Retinal pigment epithelial cell (primary cell): Measurements from ENCODE around the gene ANKS1A.

Experiments used
- DNase-seq: peaks from one replicate; pipeline ENCODE4 v3.0.0-alpha.2; 2010; ENCODE audit warnings: low read depth
- H3K4me3 ChIP-seq: 2 replicates; pipeline ENCODE4 v1.5.1; 2011; ENCODE audit warnings: mild to moderate bottlenecking, low read length, control low read depth, moderate library complexity
- CTCF ChIP-seq: conservative IDR thresholded peaks from 2 replicates; pipeline ENCODE4 v1.5.1; 2011; ENCODE audit warnings: low read depth, low read length, control low read depth, inconsistent platforms

The ANKS1A gene

GRCh38 chr6:35051396-35051795 lies 162.3 kb downstream of the ANKS1A start:
- no peak for TF ChIP-seq CTCF
- DNase-seq, result no peak
- H3K4me3 ChIP-seq, result no peak overlapping the region

- no peak overlapping the region for H3K4me3 ChIP-seq
- DNase-seq, result no peak
- TF ChIP-seq CTCF, result no peak
Measured at GRCh38 chr6:35051997-35052583, 163.0 kb downstream of the ANKS1A start.

- no peak overlapping the region for H3K4me3 ChIP-seq
- TF ChIP-seq CTCF, result no peak
- DNase-seq, result no peak
Measured at GRCh38 chr6:35052694-35053565, 163.9 kb downstream of the ANKS1A start.

GRCh38 chr6:35053701-35054100 lies 164.6 kb downstream of the ANKS1A start:
- H3K4me3 ChIP-seq, result no peak overlapping the region
- no peak for DNase-seq
- TF ChIP-seq CTCF, result no peak

GRCh38 chr6:35054106-35054742 lies 165.2 kb downstream of the ANKS1A start:
- H3K4me3 ChIP-seq, result no peak overlapping the region
- DNase-seq, result no peak
- TF ChIP-seq CTCF, result no peak

- no peak for TF ChIP-seq CTCF
- no peak for DNase-seq
Measured at GRCh38 chr6:35054743-35055130, 165.7 kb downstream of the ANKS1A start.

More at GRCh38 chr6:35054743-35055130, 165.7 kb downstream of the ANKS1A start:
- H3K4me3 ChIP-seq, result no peak overlapping the region
